IMR-90 (cell line): ENCODE data around the gene WDR3. TPM values are rescaled to one million over a fixed set of nuclear protein-coding genes. Genes with fewer than 3 reads are reported as not detected.

Source experiments
- ATAC-seq: fragments of 200-7000 bp; cut with Tn5 transposase; 2 replicates; pipeline ENCODE4 v1.9.1; 2020; ENCODE audit warnings: low read depth, mild to moderate bottlenecking, moderate library complexity
- BruUV-seq: library from RNA; stranded (reverse); fragments of 400-500 nt; replicated peaks from 2 replicates; lab custom pipeline; 2021; lab: Mats Ljungman, UMichigan
- CTCF ChIA-PET: fragments of 300-600 bp; formaldehyde crosslinking; extraction: SDS; loops from one replicate; lab custom pipeline; 2021; ENCODE audit warnings: antibody characterized with exemption; lab: Yijun Ruan, JAX
- POLR2A ChIA-PET: fragments of 300-600 bp; sonication (Branson Sonifier 250); formaldehyde crosslinking; loops from one replicate; lab custom pipeline; 2022; ENCODE audit warnings: antibody characterized with exemption; ENCODE audit not compliant: unreplicated experiment; lab: Charles Lee
- DNase-seq: peaks from one replicate; pipeline ENCODE4 v3.0.0; 2013
- H2AFZ ChIP-seq: replicated peaks from 2 replicates; pipeline ENCODE3; 2013; ENCODE audit warnings: low read length, mild to moderate bottlenecking; ENCODE audit not compliant: poor library complexity
- H2AK5ac ChIP-seq: 2 replicates; pipeline ENCODE4 v1.6.1; 2013; ENCODE audit warnings: low read depth, low read length, inconsistent platforms
- H2AK9ac ChIP-seq: replicated peaks from 2 replicates; pipeline ENCODE3; 2013; ENCODE audit warnings: mild to moderate bottlenecking, low read depth, low read length, moderate library complexity; ENCODE audit not compliant: poor library complexity
- H2BK120ac ChIP-seq: 2 replicates; pipeline ENCODE4 v1.6.1; 2013; ENCODE audit warnings: low read depth, low read length, inconsistent platforms
- H2BK15ac ChIP-seq: 3 replicates; pipeline ENCODE4 v1.6.1; 2013; ENCODE audit warnings: low read depth, low read length, inconsistent platforms
- H2BK20ac ChIP-seq: 2 replicates; pipeline ENCODE4 v1.6.1; 2013; ENCODE audit warnings: low read depth, mild to moderate bottlenecking, inconsistent platforms, low read length, moderate library complexity
- H2BK5ac ChIP-seq: 2 replicates; pipeline ENCODE4 v1.6.1; 2013; ENCODE audit warnings: mild to moderate bottlenecking, low read depth, low read length, inconsistent platforms; ENCODE audit not compliant: poor library complexity, severe bottlenecking
- H3K14ac ChIP-seq: replicated peaks from 2 replicates; pipeline ENCODE4 v1.6.1; 2013; ENCODE audit warnings: low read depth, low read length, inconsistent platforms
- H3K18ac ChIP-seq: 2 replicates; pipeline ENCODE4 v1.6.1; 2013; ENCODE audit warnings: low read depth, low read length, control low read depth
- H3K23ac ChIP-seq: 2 replicates; pipeline ENCODE4 v1.6.1; 2013; ENCODE audit warnings: low read depth, low read length, inconsistent platforms
- H3K27ac ChIP-seq: 2 replicates; pipeline ENCODE4 v1.5.1; 2013; ENCODE audit warnings: mild to moderate bottlenecking, control low read depth, low read length; ENCODE audit not compliant: insufficient read depth
- H3K27me3 ChIP-seq: 2 replicates; pipeline ENCODE4 v1.6.1; 2013; ENCODE audit warnings: low read length; ENCODE audit not compliant: control insufficient read depth, insufficient read depth
- H3K36me3 ChIP-seq: 2 replicates; pipeline ENCODE4 v1.6.1; 2013; ENCODE audit warnings: low read length, mixed read lengths; ENCODE audit not compliant: control insufficient read depth, insufficient read depth
- H3K4ac ChIP-seq: 2 replicates; pipeline ENCODE4 v1.6.1; 2013; ENCODE audit warnings: low read depth, low read length, inconsistent platforms
- H3K4me1 ChIP-seq: 2 replicates; pipeline ENCODE4 v1.6.1; 2013; ENCODE audit warnings: low read length, mixed read lengths; ENCODE audit not compliant: control insufficient read depth, insufficient read depth
- H3K4me2 ChIP-seq: 2 replicates; pipeline ENCODE4 v1.6.1; 2013; ENCODE audit warnings: low read depth, mild to moderate bottlenecking, control low read depth, low read length, moderate library complexity
- H3K4me3 ChIP-seq: 2 replicates; pipeline ENCODE4 v1.5.1; 2013; ENCODE audit warnings: low read depth, mild to moderate bottlenecking, control low read depth, low read length, moderate library complexity; ENCODE audit not compliant: insufficient read depth
- H3K56ac ChIP-seq: 2 replicates; pipeline ENCODE4 v1.6.1; 2013; ENCODE audit warnings: low read length, inconsistent platforms; ENCODE audit not compliant: insufficient read depth; ENCODE audit errors: extremely low read depth
- H3K79me1 ChIP-seq, 2 experiments: 2 replicates each; pipeline ENCODE4 v1.6.1; 2013; ENCODE audit warnings: low read length in 2 of 2, inconsistent platforms in 1 of 2, low read depth in 1 of 2
- H3K9ac ChIP-seq: 2 replicates; pipeline ENCODE4 v1.6.1; 2013; ENCODE audit warnings: low read depth, low read length, control low read depth
- H3K9me1 ChIP-seq: 2 replicates; pipeline ENCODE4 v1.6.1; 2013; ENCODE audit warnings: low read length, inconsistent platforms; ENCODE audit not compliant: insufficient read depth
- H3K9me3 ChIP-seq: 2 replicates; pipeline ENCODE4 v1.6.1; 2013; ENCODE audit warnings: low read length; ENCODE audit not compliant: control insufficient read depth, insufficient read depth
- H4K20me1 ChIP-seq: 2 replicates; pipeline ENCODE4 v1.6.1; 2013; ENCODE audit warnings: low read length, inconsistent platforms; ENCODE audit not compliant: insufficient read depth
- H4K5ac ChIP-seq: 2 replicates; pipeline ENCODE4 v1.6.1; 2013; ENCODE audit warnings: mild to moderate bottlenecking, low read depth, low read length, control low read depth
- H4K8ac ChIP-seq, 2 experiments: 2 replicates each; pipeline ENCODE4 v1.6.1; 2013; ENCODE audit warnings: low read depth in 2 of 2, low read length in 2 of 2, control low read depth in 1 of 2, inconsistent platforms in 1 of 2
- H4K91ac ChIP-seq: 2 replicates; pipeline ENCODE4 v1.6.1; 2013; ENCODE audit warnings: low read depth, low read length, inconsistent platforms; ENCODE audit not compliant: insufficient read depth
- BHLHE40 ChIP-seq: fragments of 150-350 bp; IDR thresholded peaks from 2 replicates; pipeline ENCODE4 v1.6.1; 2016; ENCODE audit warnings: mild to moderate bottlenecking, low read depth, low read length
- CEBPB ChIP-seq: IDR thresholded peaks from 2 replicates; pipeline ENCODE4 v1.6.1; 2012; ENCODE audit warnings: low read depth, low read length, improper control_type of control experiment
- CHD1 ChIP-seq: IDR thresholded peaks from 2 replicates; pipeline ENCODE4 v1.6.1; 2012; ENCODE audit warnings: low read depth, low read length, improper control_type of control experiment
- CTCF ChIP-seq: conservative IDR thresholded peaks from 2 replicates; pipeline ENCODE4 v1.5.1; 2012; ENCODE audit warnings: mild to moderate bottlenecking, low read depth, low read length, improper control_type of control experiment
- ELK1 ChIP-seq: fragments of 150-350 bp; IDR thresholded peaks from 2 replicates; pipeline ENCODE4 v1.6.1; 2016; ENCODE audit warnings: low read depth, mild to moderate bottlenecking, low read length, moderate library complexity, borderline replicate concordance
- FOS ChIP-seq: fragments of 150-350 bp; IDR thresholded peaks from 2 replicates; pipeline ENCODE4 v1.6.1; 2016; ENCODE audit warnings: low read depth, low read length
- MAFK ChIP-seq: IDR thresholded peaks from 2 replicates; pipeline ENCODE4 v1.6.1; 2012; ENCODE audit warnings: low read depth, low read length, improper control_type of control experiment
- MAZ ChIP-seq: IDR thresholded peaks from 2 replicates; pipeline ENCODE4 v1.6.1; 2012; ENCODE audit warnings: low read depth, mild to moderate bottlenecking, low read length, improper control_type of control experiment, moderate library complexity, borderline replicate concordance
- MXI1 ChIP-seq: IDR thresholded peaks from 2 replicates; pipeline ENCODE4 v1.6.1; 2012; ENCODE audit warnings: low read depth, mild to moderate bottlenecking, low read length, moderate library complexity, borderline replicate concordance
- NFE2L2 ChIP-seq: fragments of 150-350 bp; IDR thresholded peaks from 2 replicates; pipeline ENCODE4 v1.6.1; 2016; ENCODE audit warnings: low read depth, mild to moderate bottlenecking, low read length
- POLR2A ChIP-seq: IDR thresholded peaks from 2 replicates; pipeline ENCODE4 v1.6.1; 2012; ENCODE audit warnings: mild to moderate bottlenecking, low read depth, low read length
- RAD21 ChIP-seq: IDR thresholded peaks from 2 replicates; pipeline ENCODE4 v1.6.1; 2012; ENCODE audit warnings: low read length, improper control_type of control experiment
- RCOR1 ChIP-seq: IDR thresholded peaks from 2 replicates; pipeline ENCODE4 v1.6.1; 2012; ENCODE audit warnings: mild to moderate bottlenecking, low read length, improper control_type of control experiment; ENCODE audit not compliant: insufficient replicate concordance
- RFX5 ChIP-seq: IDR thresholded peaks from 2 replicates; pipeline ENCODE4 v1.8.0; 2012; ENCODE audit warnings: low read depth, mild to moderate bottlenecking, low read length, moderate library complexity
- SMC3 ChIP-seq: fragments of 150-350 bp; IDR thresholded peaks from 2 replicates; pipeline ENCODE4 v1.6.1; 2016; ENCODE audit warnings: low read depth, mild to moderate bottlenecking, antibody characterized with exemption, low read length, moderate library complexity
- USF2 ChIP-seq: fragments of 150-350 bp; IDR thresholded peaks from 2 replicates; pipeline ENCODE4 v1.6.1; 2017; ENCODE audit warnings: mild to moderate bottlenecking, antibody characterized with exemption, low read length, low read depth
- dilution Hi-C: fragments of 300-500 bp; cut with HindIII; formaldehyde crosslinking; loops from one replicate; pipeline ENCODE4 v1.14.3; 2018; ENCODE audit warnings: low sequenced_read_pairs; ENCODE audit not compliant: unreplicated experiment
- in situ Hi-C: fragments of 300-500 bp; cut with MboI; formaldehyde crosslinking; loops from 3 replicates; pipeline ENCODE4 v1.14.3; 2019; ENCODE audit warnings: low sequenced_read_pairs, inconsistent platforms, mixed read lengths
- intact Hi-C: fragments of 100-400 bp; cut with micrococcal nuclease; formaldehyde crosslinking; loops from 2 replicates; pipeline ENCODE4 v1.10.0; 2022
- polyA plus RNA-seq, 3 experiments: library from polyadenylated mRNA; depleted of rRNA; stranded (reverse); fragments of >200 nt; gene quantifications; 2 replicates each; pipeline ENCODE4 v1.2.3, GENCODE V29; 2012; ENCODE audit warnings: low replicate concordance in 1 of 3
- total RNA-seq: library from RNA; depleted of rRNA; stranded (reverse); fragments of >200 nt; gene quantifications from 2 replicates; pipeline ENCODE4 v1.2.3, GENCODE V29; 2012

Gene WDR3
- total and polyA plus RNA-seq, 2 of the 4 experiments (the other 2 are of a cell fraction): 16.7 to 88.5 TPM

GRCh38 chr1:117911051-117911450 lies 18.5 kb upstream of the WDR3 start:
- H2BK5ac ChIP-seq: no peak overlapping the region
- intact Hi-C loops: no loop called here
- H3K4me2 ChIP-seq: no peak overlapping the region
- no peak overlapping the region for H2BK20ac ChIP-seq
- H3K9me1 ChIP-seq: no peaks in the 10 kb centered on the region
- no peaks in the 10 kb centered on the region for H3K27me3 ChIP-seq
- no peak overlapping the region for H2AK5ac ChIP-seq
- no peak overlapping the region for H2AK9ac ChIP-seq
- H3K4ac ChIP-seq: no peak overlapping the region
- DNase-seq (no peak), ATAC-seq (no peak)
- no peak overlapping the region for H4K8ac ChIP-seq
- H3K36me3 ChIP-seq: peaks cover 19% of the 10 kb centered on the region
- no peak overlapping the region for H3K56ac ChIP-seq
- no peaks in the 10 kb centered on the region for H3K4me1 ChIP-seq
- ChIA-PET CTCF (interaction anchor here (0.7 kb wide), 1 partner anchor 70 kb away, joined by 3 read pairs; no protein-coding TSS in a partner anchor), POLR2A (no interaction called here)
- no peak overlapping the region for H2BK15ac ChIP-seq
- no peak overlapping the region for H2BK120ac ChIP-seq
- no peak for TF ChIP-seq CTCF
- TF ChIP-seq MAZ: no peak
- no peak for TF ChIP-seq ELK1
- no peak for TF ChIP-seq NFE2L2
- TF ChIP-seq RAD21: no peak
- no peak for TF ChIP-seq BHLHE40
- TF ChIP-seq RCOR1: no peak
- no peak for TF ChIP-seq RFX5
- TF ChIP-seq POLR2A: no peak
- no peak for TF ChIP-seq USF2
- TF ChIP-seq CHD1: no peak
- TF ChIP-seq SMC3: no peak
- no peak for TF ChIP-seq CEBPB
- TF ChIP-seq MXI1: no peak
- no peak for TF ChIP-seq MAFK
- no peak for TF ChIP-seq FOS
- BruUV-seq: no TSS peak
- H2AFZ ChIP-seq: no peak overlapping the region
- H4K91ac ChIP-seq: no peak overlapping the region
- H3K14ac ChIP-seq: no peak overlapping the region
- peaks cover 0 to 3% of the 10 kb centered on the region in 2 experiments; a peak in 2 of 4 replicates for H3K79me1 ChIP-seq
- dilution Hi-C loops: no loop called here
- no peak overlapping the region for H4K5ac ChIP-seq
- H3K23ac ChIP-seq: no peak overlapping the region
- H3K27ac ChIP-seq: no peak overlapping the region
- H3K4me3 ChIP-seq: no peak overlapping the region
- no peaks in the 10 kb centered on the region for H4K20me1 ChIP-seq
- H3K9me3 ChIP-seq: no peaks in the 10 kb centered on the region
- no peak overlapping the region for H3K9ac ChIP-seq
- no peak overlapping the region for H3K18ac ChIP-seq
- in situ Hi-C loops: no loop called here
